ENCODE measurements around the gene TRIM44.
"Not testable (repeated sequence)": the region's sequence is repeated elsewhere in the genome, so short reads cannot be mapped to it uniquely, and the experiment has no call there.

Gene TRIM44

GRCh38 chr11:35751664-35752061 lies 89.1 kb downstream of the TRIM44 start:
- no peak overlapping the region for H3K4me3 ChIP-seq (ENCODE audit: low read length, poor library complexity, severe bottlenecking)
- H3K4me2 ChIP-seq (ENCODE audit: low read depth, low read length, poor library complexity, severe bottlenecking) = no peak overlapping the region
- TF ChIP-seq CTCF (conservative IDR thresholded peaks at IDR 0.05; ENCODE audit: low read length) (no peak), EZH2phosphoT487 (IDR thresholded peaks at IDR 0.05; ENCODE audit: borderline replicate concordance) (no peak)
- no peaks in the 10 kb centered on the region for H3K27me3 ChIP-seq (ENCODE audit: insufficient read depth, low read length, poor library complexity, severe bottlenecking)
- peaks cover 15% of the 10 kb centered on the region; the same call in 1 of the 2 replicates for H3K36me3 ChIP-seq (ENCODE audit: insufficient read depth, low read length)
- no peaks in the 10 kb centered on the region for H3K79me2 ChIP-seq (ENCODE audit: insufficient read depth, low read length)
- H3F3A ChIP-seq (ENCODE audit: low read depth) = no peaks in the 10 kb centered on the region
- no peaks in the 10 kb centered on the region for H3K4me1 ChIP-seq (ENCODE audit: insufficient read depth, low read length, poor library complexity, severe bottlenecking)
- no peak overlapping the region for H2AFZ ChIP-seq (ENCODE audit: low read length)
- no peaks in the 10 kb centered on the region for H4K20me1 ChIP-seq (ENCODE audit: insufficient read depth, low read length, poor library complexity, severe bottlenecking)
- H3K9me3 ChIP-seq (ENCODE audit: insufficient read depth, low read depth, low read length) = no peaks in the 10 kb centered on the region
- H3K9me2 ChIP-seq (replicated peaks; ENCODE audit: low read depth, low read length) = no peaks in the 10 kb centered on the region
- H3K9ac ChIP-seq (ENCODE audit: low read depth, low read length, poor library complexity, severe bottlenecking) = no peak overlapping the region

- no peaks in the 10 kb centered on the region for H3K4me1 ChIP-seq (ENCODE audit: insufficient read depth, low read length, poor library complexity, severe bottlenecking)
- no peak for TF ChIP-seq CTCF (conservative IDR thresholded peaks at IDR 0.05; ENCODE audit: low read length)
- no peak for TF ChIP-seq EZH2phosphoT487 (IDR thresholded peaks at IDR 0.05; ENCODE audit: borderline replicate concordance)
- H3K27me3 ChIP-seq (ENCODE audit: insufficient read depth, low read length, poor library complexity, severe bottlenecking) = no peaks in the 10 kb centered on the region
- no peak overlapping the region for H3K9ac ChIP-seq (ENCODE audit: low read depth, low read length, poor library complexity, severe bottlenecking)
- H2AFZ ChIP-seq (ENCODE audit: low read length) = no peak overlapping the region
- no peaks in the 10 kb centered on the region for H3K9me3 ChIP-seq (ENCODE audit: insufficient read depth, low read depth, low read length)
- no peak overlapping the region for H3K4me2 ChIP-seq (ENCODE audit: low read depth, low read length, poor library complexity, severe bottlenecking)
- H3K4me3 ChIP-seq (ENCODE audit: low read length, poor library complexity, severe bottlenecking) = no peak overlapping the region
- peaks cover 14% of the 10 kb centered on the region; the same call in 1 of the 2 replicates for H3K36me3 ChIP-seq (ENCODE audit: insufficient read depth, low read length)
- no peaks in the 10 kb centered on the region for H3K9me2 ChIP-seq (replicated peaks; ENCODE audit: low read depth, low read length)
- H4K20me1 ChIP-seq (ENCODE audit: insufficient read depth, low read length, poor library complexity, severe bottlenecking) = no peaks in the 10 kb centered on the region
- no peaks in the 10 kb centered on the region for H3F3A ChIP-seq (ENCODE audit: low read depth)
- no peaks in the 10 kb centered on the region for H3K79me2 ChIP-seq (ENCODE audit: insufficient read depth, low read length)
Observed at GRCh38 chr11:35752115-35752514, 89.5 kb downstream of the TRIM44 start.

GRCh38 chr11:35753573-35753972 lies 91.0 kb downstream of the TRIM44 start:
- not testable (repeated sequence) for H3K9me3 ChIP-seq (ENCODE audit: insufficient read depth, low read depth, low read length); H4K20me1 ChIP-seq (ENCODE audit: insufficient read depth, low read length, poor library complexity, severe bottlenecking); H3K79me2 ChIP-seq (ENCODE audit: insufficient read depth, low read length); H3K4me3 ChIP-seq (ENCODE audit: low read length, poor library complexity, severe bottlenecking); H3K4me2 ChIP-seq (ENCODE audit: low read depth, low read length, poor library complexity, severe bottlenecking); H3K27me3 ChIP-seq (ENCODE audit: insufficient read depth, low read length, poor library complexity, severe bottlenecking); H3K4me1 ChIP-seq (ENCODE audit: insufficient read depth, low read length, poor library complexity, severe bottlenecking); H3K9ac ChIP-seq (ENCODE audit: low read depth, low read length, poor library complexity, severe bottlenecking); H3F3A ChIP-seq (ENCODE audit: low read depth); H2AFZ ChIP-seq (ENCODE audit: low read length); H3K9me2 ChIP-seq (replicated peaks; ENCODE audit: low read depth, low read length); H3K36me3 ChIP-seq (ENCODE audit: insufficient read depth, low read length)

- Histone ChIP-seq H3K4me1 (ENCODE audit: insufficient read depth, low read length, poor library complexity, severe bottlenecking) (peaks cover 10% of the 10 kb centered on the region), H3K79me2 (ENCODE audit: insufficient read depth, low read length) (peaks cover 23% of the 10 kb centered on the region)
- not testable (repeated sequence) for H3K9me3 ChIP-seq (ENCODE audit: insufficient read depth, low read depth, low read length); H3F3A ChIP-seq (ENCODE audit: low read depth); H3K4me3 ChIP-seq (ENCODE audit: low read length, poor library complexity, severe bottlenecking); H2AFZ ChIP-seq (ENCODE audit: low read length); H3K4me2 ChIP-seq (ENCODE audit: low read depth, low read length, poor library complexity, severe bottlenecking); H3K36me3 ChIP-seq (ENCODE audit: insufficient read depth, low read length); H3K9ac ChIP-seq (ENCODE audit: low read depth, low read length, poor library complexity, severe bottlenecking); H3K9me2 ChIP-seq (replicated peaks; ENCODE audit: low read depth, low read length); H4K20me1 ChIP-seq (ENCODE audit: insufficient read depth, low read length, poor library complexity, severe bottlenecking); H3K27me3 ChIP-seq (ENCODE audit: insufficient read depth, low read length, poor library complexity, severe bottlenecking)
Observed at GRCh38 chr11:35759951-35760350, 97.4 kb downstream of the TRIM44 start.

Data from Loucy (cell line).